HepG2 (cell line): ENCODE data around the gene NUPR2. TPM values are rescaled to one million over a fixed set of nuclear protein-coding genes. Genes with fewer than 3 reads are reported as not detected.

Experiments used
- ATAC-seq: fragments of 200-7000 bp; cut with Tn5 transposase; 3 replicates; pipeline ENCODE4 v1.9.1; 2020; ENCODE audit warnings: mild to moderate bottlenecking, moderate library complexity
- Bru-seq: library from RNA; stranded (reverse); fragments of 400-500 nt; gene quantifications from one replicate; lab custom pipeline; 2021; lab: Mats Ljungman, UMichigan
- BruChase-seq, 2 experiments: library from RNA; stranded (reverse); fragments of 400-500 nt; gene quantifications; one replicate each; lab custom pipeline; 2021; lab: Mats Ljungman, UMichigan
- BruUV-seq: library from RNA; stranded (reverse); fragments of 400-500 nt; replicated peaks from 2 replicates; lab custom pipeline; 2021; lab: Mats Ljungman, UMichigan
- CTCF ChIA-PET: fragments of 300-600 bp; formaldehyde crosslinking; extraction: SDS; loops from one replicate; lab custom pipeline; 2021; ENCODE audit warnings: low total read pairs, inconsistent platforms, low intra/inter-chr PET ratio; lab: Yijun Ruan, JAX
- POLR2A ChIA-PET: fragments of 350-600 bp; sonication (Branson Sonifier 250); formaldehyde crosslinking; loops from one replicate; lab custom pipeline; 2020; ENCODE audit warnings: antibody characterized with exemption, inconsistent platforms; lab: Yijun Ruan, JAX
- DNase-seq: peaks from one replicate; pipeline ENCODE4 v3.0.0-alpha.2; 2015; ENCODE audit warnings: low spot score
- FAIRE-seq: peaks from 3 replicates; lab custom pipeline; 2011; peaks lifted over from hg19 to GRCh38; lab: Jason Lieb, UNC
- H2AFZ ChIP-seq: one replicate; pipeline ENCODE4 v1.6.1; 2011; ENCODE audit warnings: low read length, inconsistent platforms
- H3K27ac ChIP-seq: fragments of 300-600 bp; 3 replicates; pipeline ENCODE4 v1.8.0; 2011; ENCODE audit warnings: mixed run types, mild to moderate bottlenecking, mixed read lengths, low read length, inconsistent platforms; ENCODE audit not compliant: insufficient read depth; ENCODE audit errors: extremely low read length
- H3K27me3 ChIP-seq, 2 experiments: fragments of 200-600 bp in 1 of 2; 2 replicates in 1 of 2; 3 replicates in 1 of 2; pipeline versions ENCODE4 v1.6.0 to v1.8.0; 2011; ENCODE audit warnings: low read length in 2 of 2, mild to moderate bottlenecking in 2 of 2, moderate library complexity in 2 of 2, inconsistent platforms in 1 of 2; ENCODE audit not compliant: insufficient read depth in 2 of 2, control insufficient read depth in 1 of 2
- H3K36me3 ChIP-seq, 2 experiments: fragments of 200-600 bp in 1 of 2; replicated peaks in 1 of 2; 2 replicates in 1 of 2; 3 replicates in 1 of 2; pipeline versions ENCODE4 v1.5.1 to v1.8.0; 2011; ENCODE audit warnings: low read length in 2 of 2, inconsistent platforms in 1 of 2; ENCODE audit not compliant: insufficient read depth in 2 of 2, control insufficient read depth in 1 of 2
- H3K4me1 ChIP-seq: 2 replicates; pipeline ENCODE4 v1.5.1; 2012; ENCODE audit warnings: low read length, inconsistent platforms; ENCODE audit not compliant: insufficient read depth
- H3K4me2 ChIP-seq: 2 replicates; pipeline ENCODE4 v1.6.0; 2011; ENCODE audit warnings: low read depth, low read length, inconsistent platforms
- H3K4me3 ChIP-seq, 3 experiments: fragments of 200-600 bp in 1 of 3; sonication (generic), shearing (Covaris generic) in 1 of 3; replicated peaks in 1 of 3; 2 replicates each; pipeline ENCODE4 v1.5.1; 2011 to 2016; ENCODE audit warnings: low read length in 3 of 3, inconsistent platforms in 2 of 3, low read depth in 2 of 3, mild to moderate bottlenecking in 2 of 3, control low read depth in 1 of 3, mixed read lengths in 1 of 3; ENCODE audit not compliant: insufficient read depth in 1 of 3
- H3K79me2 ChIP-seq: one replicate; pipeline ENCODE4 v1.6.1; 2011; ENCODE audit warnings: low read length, inconsistent platforms; ENCODE audit not compliant: insufficient read depth
- H3K9ac ChIP-seq: 2 replicates; pipeline ENCODE4 v1.6.0; 2011; ENCODE audit warnings: mild to moderate bottlenecking, low read depth, low read length, inconsistent platforms; ENCODE audit not compliant: insufficient read depth
- H3K9me3 ChIP-seq: 2 replicates; pipeline ENCODE4 v1.5.1; 2012; ENCODE audit warnings: mild to moderate bottlenecking, low read length
- H4K20me1 ChIP-seq: 2 replicates; pipeline ENCODE4 v1.6.0; 2011; ENCODE audit warnings: inconsistent platforms, mild to moderate bottlenecking, low read length, moderate library complexity; ENCODE audit not compliant: insufficient read depth
- ASH2L ChIP-seq: fragments of 300-600, 200-600 bp; sonication (generic); IDR thresholded peaks from 2 replicates; pipeline ENCODE4 v1.7.0; 2017; ENCODE audit warnings: low read depth, mild to moderate bottlenecking, moderate library complexity, mixed read lengths, low read length; ENCODE audit not compliant: insufficient read length
- ATF3 ChIP-seq: sonication (generic); formaldehyde crosslinking; IDR thresholded peaks from 2 replicates; pipeline ENCODE4 v1.4.0; 2020; ENCODE audit warnings: missing genetic modification reagents
- HMGXB3 ChIP-seq: sonication (generic); formaldehyde crosslinking; IDR thresholded peaks from 2 replicates; pipeline ENCODE4 v1.4.0; 2020; ENCODE audit warnings: missing genetic modification reagents, borderline replicate concordance
- IKZF1 ChIP-seq: fragments of 450-650 bp; IDR thresholded peaks from 2 replicates; pipeline ENCODE4 v1.7.1; 2016
- KLF16 ChIP-seq, 2 experiments: sonication (generic) in 1 of 2; formaldehyde crosslinking in 1 of 2; IDR thresholded peaks; 2 replicates each; pipeline versions ENCODE4 v1.6.1 to v1.8.0; 2016 to 2023; ENCODE audit warnings: missing genetic modification reagents in 2 of 2, missing compliant biosample characterization in 1 of 2
- NFATC3 ChIP-seq: sonication (generic); formaldehyde crosslinking; IDR thresholded peaks from 2 replicates; pipeline ENCODE4 v1.5.1; 2020; ENCODE audit warnings: mild to moderate bottlenecking, missing genetic modification reagents
- POLR2A ChIP-seq, 2 experiments: IDR thresholded peaks; 2 replicates each; pipeline ENCODE4 v1.6.1; 2011; ENCODE audit warnings: low read depth in 2 of 2, low read length in 2 of 2, mild to moderate bottlenecking in 1 of 2, moderate library complexity in 1 of 2; ENCODE audit not compliant: insufficient read depth in 1 of 2
- ZNF20 ChIP-seq: sonication (generic); formaldehyde crosslinking; IDR thresholded peaks from 2 replicates; pipeline ENCODE4 v1.4.0; 2020; ENCODE audit warnings: mild to moderate bottlenecking, moderate library complexity, missing genetic modification reagents
- ZNF232 ChIP-seq: sonication (generic); formaldehyde crosslinking; IDR thresholded peaks from 2 replicates; pipeline ENCODE4 v1.4.0; 2020; ENCODE audit warnings: missing genetic modification reagents, borderline replicate concordance
- ZNF547 ChIP-seq: sonication (generic); formaldehyde crosslinking; IDR thresholded peaks from 2 replicates; pipeline ENCODE4 v1.5.1; 2020; ENCODE audit warnings: mild to moderate bottlenecking, missing genetic modification reagents
- ZNF670 ChIP-seq: sonication (generic); formaldehyde crosslinking; IDR thresholded peaks from 2 replicates; pipeline ENCODE4 v1.8.0; 2022; ENCODE audit warnings: mild to moderate bottlenecking, missing genetic modification reagents, borderline replicate concordance
- ZNF703 ChIP-seq: sonication (generic); formaldehyde crosslinking; IDR thresholded peaks from 2 replicates; pipeline ENCODE4 v1.5.1; 2020; ENCODE audit warnings: missing genetic modification reagents, mild to moderate bottlenecking, moderate library complexity, borderline replicate concordance
- ZNF713 ChIP-seq: sonication (generic); formaldehyde crosslinking; IDR thresholded peaks from 2 replicates; pipeline ENCODE4 v1.4.0; 2020; ENCODE audit warnings: mild to moderate bottlenecking, missing genetic modification reagents
- ZNF740 ChIP-seq: sonication (generic); formaldehyde crosslinking; IDR thresholded peaks from 2 replicates; pipeline ENCODE4 v1.4.0; 2020; ENCODE audit warnings: missing genetic modification reagents
- WGBS: methylation state at CpG from one replicate; pipeline ENCODE4 v1.1.6; 2017; ENCODE audit warnings: low lambda C conversion rate; 5-methylcytosine and 5-hydroxymethylcytosine counted together
- in situ Hi-C: cut with HindIII; loops from 2 replicates; pipeline ENCODE4 v1.10.0; 2017; ENCODE audit warnings: low pct_unique_long_range_greater_than_20kb; ENCODE audit not compliant: extremely low pct_ligation_motif_present
- intact Hi-C: fragments of 100-400 bp; cut with micrococcal nuclease; formaldehyde crosslinking; loops from one replicate; pipeline ENCODE4 v1.10.0; 2022; ENCODE audit not compliant: unreplicated experiment
- long read RNA-seq, 2 experiments: library from RNA in 1 of 2; library from polyadenylated mRNA in 1 of 2; stranded (forward) in 1 of 2; unstranded in 1 of 2; transcript quantifications; one replicate each; pipeline ENCODE4 v2.0.0, GENCODE V29; 2019 to 2022
- polyA minus RNA-seq, 3 experiments: library from RNA; depleted of rRNA, polyadenylated mRNA; stranded (reverse); fragments of >200 nt; gene quantifications; 2 replicates each; pipeline ENCODE4 v1.2.3, GENCODE V29; 2011; ENCODE audit warnings: low replicate concordance in 1 of 3
- polyA plus RNA-seq, 8 experiments: library from polyadenylated mRNA; depleted of rRNA in 3 of 8; stranded (reverse) in 7 of 8; unstranded in 1 of 8; fragments of >200 nt; fragmentation: Illumina TruSeq in 4 of 8; extraction: Trizol in 4 of 8; gene quantifications; 2 replicates each; pipeline versions ENCODE4 v1.2.1 to v1.2.3, GENCODE V29; 2011 to 2016; ENCODE audit warnings: low read depth in 4 of 8, missing spikeins in 1 of 8, mixed read lengths in 1 of 8; ENCODE audit not compliant: insufficient read depth in 1 of 8
- total RNA-seq, 5 experiments: library from RNA; depleted of rRNA; stranded (reverse); fragments of >200 nt; fragmentation: Illumina TruSeq; extraction: Trizol; gene quantifications; 2 replicates each; pipeline ENCODE4 v1.2.3, GENCODE V29; 2016; ENCODE audit warnings: low read depth in 1 of 5

Gene NUPR2
- total RNA-seq (2016; rRNA removed; fragmentation: Illumina TruSeq; extraction: Trizol) (not detected in 2 replicates), polyA plus RNA-seq (2011; rRNA removed) (not detected in 2 replicates), polyA minus RNA-seq (2011; rRNA and poly(A)+ RNA removed; ENCODE audit: low replicate concordance) (not detected in 2 replicates), Bru-seq, nascent RNA (not detected), BruChase-seq, experiment 1, labeled RNA remaining after a 6-hour chase (not detected), BruChase-seq, experiment 2, labeled RNA remaining after a 2-hour chase (not detected)
- total RNA-seq (2016; cell fraction: cytosol; rRNA removed; fragmentation: Illumina TruSeq; extraction: Trizol; ENCODE audit: low read depth): not detected in 2 replicates
- not detected in 2 replicates for total RNA-seq (2016; cell fraction: insoluble cytoplasmic fraction; rRNA removed; fragmentation: Illumina TruSeq; extraction: Trizol)
- not detected in 2 replicates for total RNA-seq (2016; cell fraction: membrane; rRNA removed; fragmentation: Illumina TruSeq; extraction: Trizol)
- not detected in 2 replicates for total RNA-seq (2016; cell fraction: nucleus; rRNA removed; fragmentation: Illumina TruSeq; extraction: Trizol)
- polyA plus RNA-seq (2011; cell fraction: cytosol; rRNA removed): not detected in 2 replicates
- not detected in 2 replicates for polyA plus RNA-seq (2011; cell fraction: nucleus; rRNA removed)
- polyA plus RNA-seq (2012): not detected in 2 replicates
- polyA plus RNA-seq (2016; cell fraction: cytosol; fragmentation: Illumina TruSeq; extraction: Trizol; ENCODE audit: low read depth): not detected in 2 replicates
- polyA plus RNA-seq (2016; cell fraction: insoluble cytoplasmic fraction; fragmentation: Illumina TruSeq; extraction: Trizol; ENCODE audit: low read depth): not detected in 2 replicates
- polyA plus RNA-seq (2016; cell fraction: membrane; fragmentation: Illumina TruSeq; extraction: Trizol; ENCODE audit: low read depth): not detected in 2 replicates
- not detected in 2 replicates for polyA plus RNA-seq (2016; cell fraction: nucleus; fragmentation: Illumina TruSeq; extraction: Trizol; ENCODE audit: insufficient read depth, low read depth)
- not detected in 2 replicates for polyA minus RNA-seq (2011; cell fraction: cytosol; rRNA and poly(A)+ RNA removed)
- polyA minus RNA-seq (2011; cell fraction: nucleus; rRNA and poly(A)+ RNA removed): not detected in 2 replicates
- long read RNA-seq, experiment 1: 0 reads
- long read RNA-seq, experiment 2: 0 reads

- in situ Hi-C loops: no loop called here
- Histone ChIP-seq H3K27me3 (no peaks in the 10 kb centered on the region), H3K79me2 (no peaks in the 10 kb centered on the region), H4K20me1 (no peaks in the 10 kb centered on the region), H3K9me3 (no peaks in the 10 kb centered on the region), H3K4me1 (no peaks in the 10 kb centered on the region), H3K36me3 (no peaks in the 10 kb centered on the region), H3K4me2 (no peak within 1 kb of the TSS), H3K27ac (no peak within 1 kb of the TSS), H2AFZ (no peak within 1 kb of the TSS), H3K4me3 (no peak within 1 kb of the TSS), H3K9ac (no peak within 1 kb of the TSS)
- ChIA-PET CTCF (no interaction called here), POLR2A (no interaction called here)
- FAIRE-seq (no peak), DNase-seq (no peak), ATAC-seq (no peak)
- TF ChIP-seq ZNF232 (no peak), ZNF670 (CRISPR knock-in tag) (no peak), ATF3 (no peak), KLF16 (CRISPR knock-in tag; IDR thresholded peaks at IDR 0.05) (no peak), NFATC3 (CRISPR knock-in tag) (no peak), ZNF713 (CRISPR knock-in tag) (no peak), POLR2A (IDR thresholded peaks at IDR 0.05; ENCODE audit: insufficient read depth in 1 of 2, low read depth in 2 of 2, low read length in 2 of 2) (no peak), HMGXB3 (CRISPR knock-in tag) (no peak), ZNF547 (CRISPR knock-in tag) (no peak), ASH2L (no peak), ZNF703 (CRISPR knock-in tag) (no peak), ZNF740 (CRISPR knock-in tag) (no peak), ZNF20 (CRISPR knock-in tag) (no peak), IKZF1 (no peak)
- WGBS: 86% methylated on average over 55 of the region's 65 CpGs
- no TSS peak for BruUV-seq
- intact Hi-C loops: no loop called here
These were observed at the start of gene NUPR2 for GRCh38 chr7:56115852-56116538. NUPR2 (minus strand) TSS chr7:56116417; CDS start chr7:56116314, 103 bp downstream.
